Fibroblast of upper back skin (primary cell): ENCODE measurements around the gene DCAF8L2.
"Not testable (repeated sequence)": the region's sequence is repeated elsewhere in the genome, so short reads cannot be mapped to it uniquely, and the experiment has no call there.

Experiments
- DNase-seq: peaks from one replicate; pipeline ENCODE4 v3.0.0-alpha.2; 2013

DCAF8L2 gene

GRCh38 chrX:27680726-27681125 lies 90.6 kb downstream of the DCAF8L2 start:
- DNase-seq: peak; percentile 67

- peak; percentile 22 for DNase-seq
Observed at GRCh38 chrX:27683566-27684208, 93.5 kb downstream of the DCAF8L2 start.

GRCh38 chrX:27694667-27695066 lies 104.5 kb downstream of the DCAF8L2 start:
- DNase-seq: no peak

GRCh38 chrX:27706526-27706925 lies 116.4 kb downstream of the DCAF8L2 start:
- peak; percentile 6 for DNase-seq

GRCh38 chrX:27715610-27716009 lies 125.5 kb downstream of the DCAF8L2 start:
- DNase-seq: no peak

GRCh38 chrX:27728291-27728690 lies 138.1 kb downstream of the DCAF8L2 start:
- peak; percentile 74 for DNase-seq

GRCh38 chrX:27731962-27732361 lies 141.8 kb downstream of the DCAF8L2 start:
- no peak for DNase-seq

- no peak for DNase-seq
Observed at GRCh38 chrX:27735914-27736313, 145.8 kb downstream of the DCAF8L2 start.

GRCh38 chrX:27740933-27741332 lies 150.8 kb downstream of the DCAF8L2 start:
- DNase-seq: no peak

GRCh38 chrX:27743521-27743920 lies 153.4 kb downstream of the DCAF8L2 start:
- DNase-seq: not testable (repeated sequence)

- no peak for DNase-seq
Observed at GRCh38 chrX:27746516-27746915, 156.4 kb downstream of the DCAF8L2 start.

- not testable (repeated sequence) for DNase-seq
Observed at GRCh38 chrX:27750298-27750697, 160.2 kb downstream of the DCAF8L2 start.

- DNase-seq: no peak
Observed at GRCh38 chrX:27751976-27752375, 161.8 kb downstream of the DCAF8L2 start.

- DNase-seq: no peak
Observed at GRCh38 chrX:27765718-27766117, 175.6 kb downstream of the DCAF8L2 start.

- DNase-seq: no peak
Observed at GRCh38 chrX:27767387-27767786, 177.2 kb downstream of the DCAF8L2 start.

- DNase-seq: no peak
Observed at GRCh38 chrX:27775984-27776383, 185.8 kb downstream of the DCAF8L2 start.

- DNase-seq: no peak
Observed at GRCh38 chrX:27796640-27797257, 206.6 kb downstream of the DCAF8L2 start.

GRCh38 chrX:27797575-27797974 lies 207.4 kb downstream of the DCAF8L2 start:
- no peak for DNase-seq
